NB4 (cell line): ENCODE data around the gene VWA2.

Source experiments
- CTCF ChIP-seq: IDR thresholded peaks from one replicate; pipeline ENCODE4 v1.5.1; 2012; ENCODE audit warnings: low read depth, low read length
- MAX ChIP-seq: IDR thresholded peaks from 2 replicates; pipeline ENCODE4 v1.6.1; 2011; ENCODE audit warnings: low read depth, low read length
- POLR2A ChIP-seq: IDR thresholded peaks from 2 replicates; pipeline ENCODE4 v1.6.1; 2011; ENCODE audit warnings: mild to moderate bottlenecking; ENCODE audit not compliant: insufficient read length; ENCODE audit errors: extremely low read depth

GRCh38 chr10:114271075-114271778 is 32.2 kb downstream of the VWA2 start:
- TF ChIP-seq POLR2A (no peak), MAX (no peak), CTCF (no peak)
